ENCODE results near the gene NXPH1.
"Not testable (repeated sequence)": the region's sequence is repeated elsewhere in the genome, so short reads cannot be mapped to it uniquely, and the experiment has no call there.

Gene NXPH1

GRCh38 chr7:8612584-8612983 lies 179.2 kb downstream of the NXPH1 start:
- no peak for DNase-seq

GRCh38 chr7:8613191-8613590 lies 179.8 kb downstream of the NXPH1 start:
- DNase-seq, result no peak

GRCh38 chr7:8615019-8615418 lies 181.6 kb downstream of the NXPH1 start:
- no peak for DNase-seq

- DNase-seq, result no peak
Measured at GRCh38 chr7:8618441-8619070, 185.1 kb downstream of the NXPH1 start.

- DNase-seq, result no peak
Measured at GRCh38 chr7:8620169-8620568, 186.8 kb downstream of the NXPH1 start.

GRCh38 chr7:8625612-8626011 lies 192.2 kb downstream of the NXPH1 start:
- no peak for DNase-seq

GRCh38 chr7:8627325-8627724 lies 193.9 kb downstream of the NXPH1 start:
- DNase-seq, result no peak

GRCh38 chr7:8628656-8629055 lies 195.2 kb downstream of the NXPH1 start:
- DNase-seq, result no peak

GRCh38 chr7:8629504-8629903 lies 196.1 kb downstream of the NXPH1 start:
- DNase-seq, result no peak

GRCh38 chr7:8637322-8637721 lies 203.9 kb downstream of the NXPH1 start:
- no peak for DNase-seq

- peak; percentile 14 for DNase-seq
Measured at GRCh38 chr7:8638076-8638475, 204.7 kb downstream of the NXPH1 start.

- DNase-seq, result no peak
Measured at GRCh38 chr7:8639668-8640067, 206.3 kb downstream of the NXPH1 start.

- no peak for DNase-seq
Measured at GRCh38 chr7:8640671-8641070, 207.3 kb downstream of the NXPH1 start.

GRCh38 chr7:8668627-8669500 lies 235.5 kb downstream of the NXPH1 start:
- no peak for DNase-seq

- DNase-seq, result no peak
Measured at GRCh38 chr7:8669501-8669851, 236.1 kb downstream of the NXPH1 start.

GRCh38 chr7:8684426-8684825 lies 251.0 kb downstream of the NXPH1 start:
- DNase-seq, result no peak

GRCh38 chr7:8699875-8700624 lies 266.6 kb downstream of the NXPH1 start:
- DNase-seq, result no peak

- DNase-seq, result no peak
Measured at GRCh38 chr7:8702807-8703206, 269.4 kb downstream of the NXPH1 start.

GRCh38 chr7:8710124-8710523 lies 276.7 kb downstream of the NXPH1 start:
- DNase-seq, result no peak

- no peak for DNase-seq
Measured at GRCh38 chr7:8714791-8715190, 281.4 kb downstream of the NXPH1 start.

GRCh38 chr7:8719102-8719501 lies 285.7 kb downstream of the NXPH1 start:
- no peak for DNase-seq

- no peak for DNase-seq
Measured at GRCh38 chr7:8724080-8724718, 290.8 kb downstream of the NXPH1 start.

GRCh38 chr7:8731756-8732155 lies 298.3 kb downstream of the NXPH1 start:
- not testable (repeated sequence) for DNase-seq

Data from DMS79 treated with DMSO at 0.1 percent for 48 hours (cell line).